ENCODE data around the gene ITIH2. TPM values are rescaled to one million over a fixed set of nuclear protein-coding genes. Genes with fewer than 3 reads are reported as not detected.

Gene ITIH2
- not detected in 2 replicates for total RNA-seq

GRCh38 chr10:7703140-7703539 lies at the start of gene ITIH2:
TSS of gene ITIH2 (plus strand) at chr10:7703316. CDS start at chr10:7703435, 119 bp downstream.

GRCh38 chr10:7666253-7667023 lies 36.7 kb upstream of the ITIH2 start, which contains the start of gene ITIH5:
TSS of gene ITIH5 (minus strand) at chr10:7666966. CDS start at chr10:7666892, 74 bp downstream.

GRCh38 chr10:7787857-7788638 lies 84.9 kb downstream of the ITIH2 start, which contains the start of the genes ATP5F1C and KIN:
TSS of gene ATP5F1C (plus strand) at chr10:7788177. CDS start at chr10:7788208, 31 bp downstream.
TSS of gene KIN (minus strand) at chr10:7787993. CDS start at chr10:7787933, 60 bp downstream.

Other genes with a start within 250 kb of the ITIH2 start
- gene ITIH5, start 36.4 kb upstream of the ITIH2 start, total RNA-seq, result 3.6 and 24.9 TPM in 2 replicates
- gene KIN, start 84.7 kb downstream of the ITIH2 start, total RNA-seq, result 3.7 and 4.1 TPM in 2 replicates
- gene ATP5F1C, start 84.9 kb downstream of the ITIH2 start, total RNA-seq, result 117 and 155 TPM in 2 replicates
- 1.9 and 2.0 TPM in 2 replicates for gene TAF3, start 115.2 kb downstream of the ITIH2 start, total RNA-seq

Data from smooth muscle cell of the pulmonary artery (primary cell).